CD4-positive, alpha-beta T cell treated with Interleukin-6 at 100 ng/mL for 8 hours (primary cell): ENCODE measurements around the gene CCNG1.
"Not testable (repeated sequence)": the region's sequence is repeated elsewhere in the genome, so short reads cannot be mapped to it uniquely, and the experiment has no call there.

Experiments
- DNase-seq: peaks from one replicate; pipeline ENCODE4 v3.0.0-alpha.2; 2020; ENCODE audit warnings: mixed read lengths, low spot score

Gene CCNG1, protein sequence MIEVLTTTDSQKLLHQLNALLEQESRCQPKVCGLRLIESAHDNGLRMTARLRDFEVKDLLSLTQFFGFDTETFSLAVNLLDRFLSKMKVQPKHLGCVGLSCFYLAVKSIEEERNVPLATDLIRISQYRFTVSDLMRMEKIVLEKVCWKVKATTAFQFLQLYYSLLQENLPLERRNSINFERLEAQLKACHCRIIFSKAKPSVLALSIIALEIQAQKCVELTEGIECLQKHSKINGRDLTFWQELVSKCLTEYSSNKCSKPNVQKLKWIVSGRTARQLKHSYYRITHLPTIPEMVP

GRCh38 chr5:163437309-163438182, at the start of gene CCNG1:
Gene CCNG1, plus strand, starts transcription at chr5:163437595. Its CDS starts 1,662 bp downstream, at chr5:163439257.
- peak; percentile 90 for DNase-seq

GRCh38 chr5:163395792-163396191, 41.6 kb upstream of the CCNG1 start:
- DNase-seq, result no peak

DNA sequence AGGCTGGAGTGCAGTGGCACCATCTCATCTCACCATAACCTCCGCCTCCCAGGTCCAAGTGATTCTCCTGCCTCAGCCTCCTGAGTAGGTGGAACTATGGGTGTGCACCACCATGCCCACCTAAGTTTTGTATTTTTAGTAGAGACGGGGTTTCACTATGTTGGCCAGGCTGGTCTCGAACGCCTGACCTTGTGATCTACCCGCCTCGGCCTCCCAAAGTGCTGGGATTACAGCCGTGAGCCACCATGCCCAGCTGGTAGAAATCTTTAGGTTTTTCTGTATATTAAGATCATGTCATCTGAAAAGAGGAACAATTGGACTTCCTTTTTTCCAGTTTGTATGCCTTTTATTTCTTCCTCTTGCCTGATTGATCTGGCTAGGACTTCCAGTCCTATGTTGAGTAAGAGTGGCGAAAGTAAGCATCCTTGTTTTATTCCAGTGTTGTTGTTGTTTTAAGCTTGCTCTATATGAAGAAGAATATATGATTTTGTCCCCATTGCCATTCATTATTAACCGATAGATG, 40.5 kb upstream of the CCNG1 start:
- DNase-seq, result not testable (repeated sequence)

GRCh38 chr5:163397354-163397753, 40.0 kb upstream of the CCNG1 start:
- DNase-seq, result no peak

GRCh38 chr5:163399923-163400322, 37.5 kb upstream of the CCNG1 start:
- DNase-seq, result no peak

GRCh38 chr5:163401271-163401670, 36.1 kb upstream of the CCNG1 start:
- DNase-seq, result no peak

GRCh38 chr5:163402007-163402406, 35.4 kb upstream of the CCNG1 start:
- no peak for DNase-seq

- DNase-seq, result no peak
Measured at GRCh38 chr5:163404364-163405173, 32.8 kb upstream of the CCNG1 start.

GRCh38 chr5:163407034-163407655, 30.2 kb upstream of the CCNG1 start:
- no peak for DNase-seq

DNA sequence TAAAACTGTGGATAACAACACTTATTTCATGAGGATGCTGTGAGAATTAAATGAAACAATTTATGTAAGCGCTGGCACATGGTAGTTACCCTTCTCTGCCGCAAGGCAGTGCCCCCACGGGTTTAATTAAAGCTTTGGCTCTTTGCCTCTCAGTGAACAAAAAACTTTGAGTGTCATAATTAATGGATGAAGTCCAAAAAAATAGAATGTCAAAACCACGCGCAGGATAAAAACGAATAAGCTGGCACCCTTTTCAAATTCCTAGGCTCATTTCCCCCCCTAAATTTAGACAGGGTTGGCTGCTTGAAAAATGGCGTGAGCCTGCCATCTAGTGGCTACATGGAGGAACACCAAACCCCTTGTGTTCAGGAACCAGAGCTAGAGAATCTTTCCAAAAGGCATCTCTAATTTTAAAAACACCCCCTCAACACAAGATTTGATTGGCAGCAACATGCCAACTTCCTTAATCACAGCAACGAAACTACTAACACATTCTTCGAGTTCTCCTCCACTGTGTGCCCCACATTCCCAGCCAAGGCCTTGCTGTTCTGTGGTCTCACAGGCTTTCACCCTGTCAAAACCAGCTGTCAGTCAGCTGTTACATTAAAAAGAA, 29.0 kb upstream of the CCNG1 start:
- peak; percentile 55 for DNase-seq

DNA sequence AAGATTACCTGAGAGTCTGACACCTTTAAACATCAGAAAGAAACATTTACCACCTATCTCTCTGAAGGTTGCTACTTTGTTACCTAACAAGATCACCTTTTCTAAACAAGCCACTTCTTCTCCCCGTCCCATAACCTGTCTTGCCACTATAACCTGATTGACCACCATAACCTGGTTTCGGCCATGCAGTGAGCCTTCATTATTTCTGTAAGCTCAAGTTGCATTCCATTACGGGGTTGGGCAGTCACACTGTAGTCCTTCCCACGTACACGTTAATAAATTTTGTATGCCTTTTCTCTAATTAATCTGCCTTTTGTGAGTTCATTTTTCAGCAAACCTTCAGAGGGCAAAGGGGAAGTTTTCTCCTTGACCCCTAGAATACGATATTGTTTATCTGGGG, 28.0 kb upstream of the CCNG1 start:
- no peak for DNase-seq

DNA sequence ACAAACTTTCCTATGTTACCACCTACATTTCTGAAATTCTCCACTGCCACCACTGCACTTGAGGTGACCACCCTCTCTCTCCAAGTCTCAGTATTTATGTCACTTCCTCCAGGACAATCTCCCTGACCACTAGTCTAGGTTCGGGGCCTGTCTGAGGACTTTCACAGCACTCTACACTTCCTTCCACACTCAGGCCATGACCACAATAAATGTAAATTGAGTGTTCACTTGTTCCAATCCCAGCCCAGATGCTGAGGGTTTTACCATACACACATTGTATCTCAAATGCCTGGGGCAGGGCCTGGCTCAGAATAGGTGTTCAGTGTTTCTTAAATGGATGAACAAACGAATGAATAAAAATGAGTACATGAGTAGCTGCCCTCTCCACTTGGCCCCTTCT, 26.9 kb upstream of the CCNG1 start:
- DNase-seq, result no peak

- not testable (repeated sequence) for DNase-seq
Measured at GRCh38 chr5:163415673-163416072, 21.7 kb upstream of the CCNG1 start.

GRCh38 chr5:163424836-163425235, 12.6 kb upstream of the CCNG1 start:
- DNase-seq, result no peak

GRCh38 chr5:163426128-163426527, 11.3 kb upstream of the CCNG1 start:
- DNase-seq, result not testable (repeated sequence)

DNA sequence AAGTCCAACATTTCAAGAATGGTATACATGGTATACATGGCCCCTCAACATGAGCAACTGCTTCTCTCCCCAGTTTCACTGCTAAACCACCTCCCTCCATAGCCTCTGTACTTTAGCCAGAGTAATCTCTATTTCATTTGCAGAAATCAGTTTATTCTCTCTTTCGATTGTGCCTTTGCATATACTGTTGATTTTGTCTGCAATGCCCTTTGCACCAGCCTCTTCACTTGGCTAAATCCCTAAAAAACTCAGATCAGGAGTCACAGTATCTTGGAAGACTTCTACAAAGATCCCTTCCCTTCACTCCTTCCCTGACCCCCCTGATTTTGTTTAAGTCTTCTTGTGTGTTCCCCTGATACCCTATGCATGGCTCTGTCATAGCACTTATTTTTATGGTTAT, 4.9 kb upstream of the CCNG1 start:
- DNase-seq, result no peak

DNA sequence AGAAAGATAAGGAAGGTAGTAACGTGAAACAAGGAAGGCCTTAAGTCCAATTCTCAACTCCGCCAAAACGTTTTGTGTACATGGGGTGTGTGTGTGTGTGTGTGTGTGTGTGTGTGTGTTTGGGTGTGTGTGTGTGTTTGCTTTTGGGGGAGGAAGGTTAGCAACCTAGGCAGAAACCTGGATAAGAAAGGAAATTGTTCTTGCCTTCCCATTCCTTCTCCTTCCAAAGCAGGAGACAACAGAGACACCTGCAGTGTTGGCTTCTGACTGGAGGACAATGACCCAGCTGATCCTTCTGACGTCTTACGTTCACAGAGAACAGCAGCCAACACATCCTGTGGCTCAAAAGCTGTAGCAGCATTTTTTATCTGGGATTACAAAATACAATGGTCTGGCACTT, 4.1 kb upstream of the CCNG1 start:
- no peak for DNase-seq

DNA sequence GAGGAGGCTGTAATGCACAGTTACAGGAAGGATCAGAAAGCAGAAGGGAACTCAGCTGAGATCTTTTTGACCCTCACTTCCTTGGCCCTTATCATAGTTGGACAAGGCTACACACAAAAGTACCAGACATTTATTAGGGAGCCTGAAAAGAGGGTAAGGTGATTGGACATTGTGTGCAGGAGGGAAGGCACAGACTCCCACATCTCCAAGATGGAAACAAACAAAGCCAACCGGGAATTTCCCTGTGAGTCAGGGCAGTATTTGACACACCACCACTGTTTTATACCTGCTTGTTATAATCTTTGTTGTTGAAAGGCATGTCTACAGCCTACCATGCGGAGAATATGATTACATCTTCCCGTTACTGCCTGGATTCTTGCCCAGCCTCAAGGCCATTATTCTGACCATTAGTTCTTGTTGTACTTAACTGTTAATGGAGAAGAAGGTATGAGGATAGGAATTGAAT, 3.0 kb upstream of the CCNG1 start:
- DNase-seq, result peak; percentile 7

DNA sequence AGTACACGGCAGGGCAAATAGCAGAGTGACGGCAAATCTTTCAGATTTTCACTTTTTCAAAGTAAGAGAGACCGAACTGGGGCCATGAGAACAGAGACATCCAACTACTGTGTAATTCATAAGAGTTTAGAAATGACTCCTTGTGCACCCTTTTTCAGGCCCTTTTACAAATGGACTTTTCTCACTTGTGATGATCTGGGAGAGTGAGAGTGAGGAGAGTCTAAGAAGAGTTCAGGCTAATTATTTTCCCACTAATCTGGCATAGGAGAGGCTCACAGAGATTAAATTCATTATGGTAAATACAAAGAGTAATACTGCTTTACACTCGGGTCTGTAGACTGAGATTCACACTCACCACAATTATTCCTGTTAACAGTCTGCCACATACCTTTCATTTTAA, 880 bp upstream of the CCNG1 start:
- DNase-seq, result no peak

GRCh38 chr5:163437011-163437308, 435 bp upstream of the CCNG1 start:
- DNase-seq, result no peak

GRCh38 chr5:163439092-163439425, 1.7 kb downstream of the CCNG1 start:
- DNase-seq, result no peak

- DNase-seq, result no peak
Measured at GRCh38 chr5:163440954-163441353, 3.6 kb downstream of the CCNG1 start.
